A549 (cell line): ENCODE results near the gene TYRO3. TPM values are rescaled to one million over a fixed set of nuclear protein-coding genes. Genes with fewer than 3 reads are reported as not detected.

Experiments used
- ATAC-seq, 2 experiments: fragments of 200-7000 bp in 1 of 2; fragments of >200 bp in 1 of 2; cut with Nextera tagmentation in 1 of 2; cut with Tn5 transposase in 1 of 2; 3 replicates each; pipeline versions ENCODE4 v1.8.0 to v1.9.1; 2018 to 2020; ENCODE audit warnings: mild to moderate bottlenecking in 1 of 2, moderate library complexity in 1 of 2
- CTCF ChIA-PET: fragments of 300-600 bp; sonication (Branson Sonifier 250); formaldehyde crosslinking; extraction: SDS; loops from one replicate; lab custom pipeline; 2021; ENCODE audit warnings: antibody characterized with exemption, inconsistent platforms; lab: Yijun Ruan, JAX
- POLR2A ChIA-PET: fragments of 350-600 bp; formaldehyde crosslinking; extraction: SDS; loops from one replicate; lab custom pipeline; 2021; ENCODE audit warnings: antibody characterized with exemption, inconsistent platforms; lab: Yijun Ruan, JAX
- DNase-seq, 2 experiments: peaks; one replicate each; pipeline versions ENCODE4 v3.0.0 to v3.0.0-alpha.2; 2011 to 2016; ENCODE audit warnings: low read depth in 1 of 2, low spot score in 1 of 2
- FAIRE-seq: peaks from 2 replicates; lab custom pipeline; 2011; peaks lifted over from hg19 to GRCh38; lab: Jason Lieb, UNC
- H3K27ac ChIP-seq, 2 experiments: fragments of >200 bp; sonication (Bioruptor Twin); formaldehyde crosslinking; 3 replicates each; pipeline ENCODE4 v1.5.1; 2016 to 2017
- H3K4me1 ChIP-seq: fragments of >200 bp; sonication (Bioruptor Twin); formaldehyde crosslinking; 3 replicates; pipeline ENCODE4 v1.6.1; 2016
- H3K4me2 ChIP-seq: fragments of >200 bp; sonication (Bioruptor Twin); formaldehyde crosslinking; 3 replicates; pipeline ENCODE4 v1.6.1; 2016
- H3K4me3 ChIP-seq: fragments of >200 bp; sonication (Bioruptor Twin); formaldehyde crosslinking; 3 replicates; pipeline ENCODE4 v1.5.1; 2016
- H3K9me3 ChIP-seq: fragments of >200 bp; sonication (Bioruptor Twin); formaldehyde crosslinking; 3 replicates; pipeline ENCODE4 v1.6.1; 2016
- CHD4 ChIP-seq: fragments of 200-600 bp; sonication (generic); IDR thresholded peaks from 2 replicates; pipeline ENCODE4 v1.6.1; 2016; ENCODE audit warnings: antibody characterized with exemption, mild to moderate bottlenecking, borderline replicate concordance
- E2F6 ChIP-seq: IDR thresholded peaks from 2 replicates; pipeline ENCODE4 v1.6.1; 2012; ENCODE audit warnings: low read depth, borderline replicate concordance
- EHF ChIP-seq: fragments of 250-450 bp; sonication (Bioruptor Pico); IDR thresholded peaks from 2 replicates; pipeline ENCODE4 v1.5.0; 2020; ENCODE audit warnings: mild to moderate bottlenecking
- EP300 ChIP-seq, 2 experiments: fragments of >200 bp; sonication (Bioruptor Twin); formaldehyde crosslinking; IDR thresholded peaks; 2 replicates in 1 of 2; 3 replicates in 1 of 2; pipeline ENCODE4 v1.6.1; 2016 to 2017
- ESRRA ChIP-seq: fragments of 150-350 bp; IDR thresholded peaks from 2 replicates; pipeline ENCODE4 v1.6.1; 2014; ENCODE audit warnings: mild to moderate bottlenecking, low read length, borderline replicate concordance
- HOXB13 ChIP-seq: fragments of 250-450 bp; sonication (Bioruptor Pico); IDR thresholded peaks from 2 replicates; pipeline ENCODE4 v1.5.0; 2020; ENCODE audit warnings: low read depth, mild to moderate bottlenecking, moderate library complexity
- KDM1A ChIP-seq: fragments of 200-600 bp; sonication (generic); IDR thresholded peaks from 2 replicates; pipeline ENCODE4 v1.6.1; 2016; ENCODE audit warnings: low read depth, mild to moderate bottlenecking
- MAX ChIP-seq: IDR thresholded peaks from 2 replicates; pipeline ENCODE4 v1.6.1; 2012
- NPAS2 ChIP-seq: fragments of 250-450 bp; sonication (Bioruptor Pico); IDR thresholded peaks from 2 replicates; pipeline ENCODE4 v1.8.0; 2022; ENCODE audit warnings: mild to moderate bottlenecking, moderate library complexity, borderline replicate concordance
- NR3C1 ChIP-seq: fragments of >200 bp; sonication (Bioruptor Twin); formaldehyde crosslinking; IDR thresholded peaks from 3 replicates; pipeline ENCODE4 v1.6.1; 2017
- RAD21 ChIP-seq, 2 experiments: fragments of >200 bp in 1 of 2; sonication (Bioruptor Twin) in 1 of 2; formaldehyde crosslinking in 1 of 2; IDR thresholded peaks in 1 of 2; conservative IDR thresholded peaks in 1 of 2; 2 replicates in 1 of 2; 3 replicates in 1 of 2; pipeline ENCODE4 v1.6.1; 2012 to 2018; ENCODE audit warnings: inconsistent platforms in 1 of 2
- RCOR1 ChIP-seq: fragments of 150-350 bp; IDR thresholded peaks from 2 replicates; pipeline ENCODE4 v1.6.1; 2014; ENCODE audit warnings: antibody characterized with exemption, low read length, low read depth
- REST ChIP-seq: fragments of 200-600 bp; sonication (generic); IDR thresholded peaks from 2 replicates; pipeline ENCODE4 v1.6.1; 2016; ENCODE audit warnings: antibody characterized with exemption, mild to moderate bottlenecking, moderate library complexity
- RFX5 ChIP-seq: fragments of 450-650 bp; IDR thresholded peaks from 2 replicates; pipeline ENCODE4 v1.7.1; 2014; ENCODE audit warnings: antibody characterized with exemption, mild to moderate bottlenecking, moderate library complexity
- RNF2 ChIP-seq: fragments of 200-600 bp; sonication (generic); IDR thresholded peaks from 2 replicates; pipeline ENCODE4 v1.6.1; 2016; ENCODE audit warnings: low read depth, mild to moderate bottlenecking, antibody characterized with exemption, moderate library complexity, borderline replicate concordance
- TFCP2L1 ChIP-seq: fragments of 250-450 bp; sonication (Bioruptor Pico); IDR thresholded peaks from 2 replicates; pipeline ENCODE4 v1.5.0; 2021; ENCODE audit warnings: mild to moderate bottlenecking
- USF2 ChIP-seq: fragments of 450-650 bp; IDR thresholded peaks from 2 replicates; pipeline ENCODE4 v1.6.1; 2014; ENCODE audit warnings: antibody characterized with exemption
- ZNF302 ChIP-seq: fragments of 250-450 bp; sonication (Bioruptor Pico); IDR thresholded peaks from 2 replicates; pipeline ENCODE4 v1.9.0; 2021; ENCODE audit warnings: inconsistent platforms, mild to moderate bottlenecking, moderate library complexity
- ZSCAN20 ChIP-seq: fragments of 250-450 bp; sonication (Bioruptor Pico); IDR thresholded peaks from 2 replicates; pipeline ENCODE4 v1.8.0; 2022; ENCODE audit warnings: mild to moderate bottlenecking, moderate library complexity
- WGBS: methylation state at CpG from one replicate; pipeline ENCODE4 v1.1.6; 2017; ENCODE audit errors: missing lambda C conversion rate; 5-methylcytosine and 5-hydroxymethylcytosine counted together
- polyA plus RNA-seq, 4 experiments: library from polyadenylated mRNA; depleted of rRNA in 3 of 4; stranded (reverse); fragments of >200 nt; fragmentation: RNase III in 1 of 4; extraction: RNeasy Plus Mini Kit Qiagen cat#74134 plus additional on column Dnase treatment in 1 of 4; gene quantifications; 2 replicates in 3 of 4; 3 replicates in 1 of 4; pipeline ENCODE4 v1.2.3, GENCODE V29; 2011 to 2017

The TYRO3 gene
- polyA plus RNA-seq, 2 of the 4 experiments (the other 2 are of a cell fraction), result 7.6 to 8.1 TPM

- TF ChIP-seq NR3C1, result no peak
- TF ChIP-seq RNF2, result no peak
- TF ChIP-seq MAX, result no peak
- TF ChIP-seq ZNF302 (CRISPR knock-in tag), result no peak
- TF ChIP-seq CHD4, result no peak
- no peak for TF ChIP-seq REST
- no peak for TF ChIP-seq E2F6
- no peak for TF ChIP-seq EHF (CRISPR knock-in tag)
- TF ChIP-seq NPAS2 (CRISPR knock-in tag), result no peak
- TF ChIP-seq KDM1A, result no peak
- TF ChIP-seq, all 56 proteins: peak for 0
- DNase-seq, result no peak
- no peak overlapping the region for H3K27ac ChIP-seq
- no peak for FAIRE-seq
- no peaks in the 10 kb centered on the region for H3K9me3 ChIP-seq
- WGBS, result 66% methylated on average over 3 of the region's 5 CpGs
- H3K4me3 ChIP-seq, result no peak overlapping the region
- H3K4me2 ChIP-seq, result no peak overlapping the region
- H3K4me1 ChIP-seq, result peaks cover 16% of the 10 kb centered on the region
- no peak for ATAC-seq
- CTCF ChIA-PET, result interaction anchor here (1.4 to 2.0 kb wide), 2 partner anchors 96 to 212 kb away, joined by 3 to 8 read pairs; partner anchors contain the start of gene MAPKBP1
- POLR2A ChIA-PET, result interaction anchor here (0.6 kb wide), 1 partner anchor 35 kb away, joined by 8 read pairs; no protein-coding TSS in a partner anchor
These were observed 3.2 kb downstream of the TYRO3 start for GRCh38 chr15:41562244-41562643.

- H3K9me3 ChIP-seq, result no peaks in the 10 kb centered on the region
- no peak overlapping the region for H3K4me2 ChIP-seq
- FAIRE-seq (no peak), ATAC-seq (no peak), DNase-seq (no peak)
- H3K4me1 ChIP-seq, result peaks cover 11% of the 10 kb centered on the region
- no peak overlapping the region for H3K4me3 ChIP-seq
- POLR2A ChIA-PET, result interaction anchor here (0.6 kb wide), 1 partner anchor 34 kb away, joined by 8 read pairs; no protein-coding TSS in a partner anchor
- TF ChIP-seq NR3C1 (no peak), RCOR1 (no peak), USF2 (no peak), RAD21 (conservative IDR thresholded peaks at IDR 0.05 in 1 of 2, IDR thresholded peaks at IDR 0.05 in 1 of 2) (no peak), HOXB13 (CRISPR knock-in tag) (no peak), ESRRA (no peak), ZSCAN20 (CRISPR knock-in tag) (no peak), TFCP2L1 (no peak), EP300 (IDR thresholded peaks at IDR 0.05) (no peak), RFX5 (no peak)
- WGBS, result no CpG with 5 or more reads among the region's 4 CpGs
- CTCF ChIA-PET, result interaction anchor here (1.4 to 2.0 kb wide), 2 partner anchors 97 to 212 kb away, joined by 3 to 8 read pairs; partner anchors contain the start of gene MAPKBP1
- H3K27ac ChIP-seq, result no peak overlapping the region
These were observed 3.8 kb downstream of the TYRO3 start for GRCh38 chr15:41562784-41563198.
